ENCODE data around the gene TRIM72. TPM values are rescaled to one million over a fixed set of nuclear protein-coding genes. Genes with fewer than 3 reads are reported as not detected.
A peak's percentile ranks its signal among the peaks of the same experiment; 100 is the strongest.

Gene TRIM72
- total RNA-seq, 1 experiment from 2014 or later = 1.2 TPM

DNA sequence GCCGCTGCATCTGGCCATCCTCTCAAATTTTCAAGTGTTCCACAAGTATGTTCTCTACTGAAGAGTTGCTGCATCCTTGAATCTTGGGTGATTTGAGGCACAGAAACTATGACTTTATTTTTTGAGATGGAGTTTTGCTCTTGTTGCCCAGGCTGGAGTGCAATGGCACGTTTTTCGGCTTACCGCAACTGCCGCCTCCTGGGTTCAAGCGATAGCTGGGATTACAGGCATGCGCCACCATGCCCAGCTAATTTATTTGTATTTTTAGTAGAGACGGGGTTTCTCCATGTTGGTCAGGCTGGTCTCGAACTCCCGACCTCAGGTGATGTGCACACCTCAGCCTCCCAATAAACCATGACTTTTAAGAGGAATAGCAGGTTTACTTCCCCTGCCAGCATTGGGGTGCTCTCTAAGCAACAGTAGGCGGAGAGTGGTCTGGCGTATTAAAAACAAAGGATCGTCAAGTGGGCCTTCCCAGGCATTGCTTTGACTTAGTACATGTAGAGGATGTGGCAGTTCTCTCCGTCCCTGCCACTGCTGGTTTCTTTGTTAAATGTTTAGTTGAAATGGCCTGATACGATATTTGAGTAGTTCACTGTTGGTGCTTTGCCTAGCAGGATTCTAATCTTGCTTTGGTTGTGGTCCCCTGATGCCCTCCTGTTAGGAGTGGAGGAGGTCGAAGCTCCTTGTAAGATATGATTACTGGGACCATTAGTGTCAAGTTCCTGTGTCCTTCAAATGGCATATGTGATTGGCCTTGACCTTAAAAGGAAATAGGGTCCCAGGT, 20.9 kb upstream of the TRIM72 start:
- Mint-ChIP-seq H3K4me1 (no peaks in the 10 kb centered on the region; a peak in 1 of 4 replicates), H3K4me3 (no peak overlapping the region), H3K27ac (peak overlapping the region in 2 of 3 experiments; percentile 32 to 75; a peak in 2 of 7 replicates), H3K36me3 (ENCODE audit: insufficient read depth in 1 of 3, low read depth in 3 of 3) (peaks cover 72 to 91% (median 88%) of the 10 kb centered on the region in 3 experiments), H3K27me3 (ENCODE audit: low read depth) (no peaks in the 10 kb centered on the region), H3K9me3 (no peaks in the 10 kb centered on the region)
- Histone ChIP-seq H4K5ac (ENCODE audit: insufficient read length, low read depth, low read length) (no peak overlapping the region), H3T11ph (ENCODE audit: low read length) (no peak overlapping the region), H2BK12ac (ENCODE audit: insufficient read length, low read depth, low read length) (no peak overlapping the region), H3K9me3 (ENCODE audit: control insufficient read depth, low read depth, low read length) (no peaks in the 10 kb centered on the region), H3K56ac (ENCODE audit: insufficient read length, low read depth, low read length) (no peak overlapping the region), H2AK5ac (ENCODE audit: insufficient read length, low read length) (no peak overlapping the region), H4K20me1 (ENCODE audit: control insufficient read depth, insufficient read depth, insufficient read length) (no peaks in the 10 kb centered on the region), H2BK15ac (ENCODE audit: low read depth, low read length) (no peak overlapping the region), H3K27me3 (ENCODE audit: insufficient read depth, low read length) (no peaks in the 10 kb centered on the region), H3K23me2 (ENCODE audit: insufficient read length, low read depth, low read length, poor library complexity, severe bottlenecking) (no peaks in the 10 kb centered on the region), H2BK120ac (ENCODE audit: low read depth, low read length, poor library complexity, severe bottlenecking) (no peak overlapping the region), H3K4ac (ENCODE audit: low read depth, low read length) (no peak overlapping the region), H3K23ac (ENCODE audit: insufficient read length, low read depth, low read length) (no peak overlapping the region), H3K4me2 (ENCODE audit: insufficient read depth, insufficient read length, low read length) (no peak overlapping the region), H3K9ac (ENCODE audit: extremely low read depth, insufficient read length, low read length) (no peak overlapping the region), H4K91ac (ENCODE audit: insufficient read length, low read depth, low read length) (no peak overlapping the region), H3K79me2 (ENCODE audit: insufficient read depth, low read length) (0 out of 2 replicates have a peak, but pooled peaks cover 2% of the 10 kb centered on the region), H4K8ac (replicated peaks; ENCODE audit: insufficient read length, low read depth, low read length) (no peak overlapping the region), H3K27ac (ENCODE audit: insufficient read length, low read depth, low read length) (no peak overlapping the region), H2AFZ (ENCODE audit: low read length) (no peak overlapping the region), H2BK5ac (ENCODE audit: insufficient read length, low read length) (no peak overlapping the region), H2BK20ac (ENCODE audit: low read depth, low read length, poor library complexity, severe bottlenecking) (no peak overlapping the region), H3K4me1 (ENCODE audit: insufficient read depth, low read length) (no peaks in the 10 kb centered on the region), H3K14ac (ENCODE audit: insufficient read depth, low read length) (no peak overlapping the region), H3K79me1 (ENCODE audit: insufficient read depth, low read depth, low read length, poor library complexity, severe bottlenecking) (no peaks in the 10 kb centered on the region), H3K18ac (ENCODE audit: insufficient read length, low read depth, low read length) (no peak overlapping the region)
- no peak for DNase-seq
- TF ChIP-seq, protein P1, sequence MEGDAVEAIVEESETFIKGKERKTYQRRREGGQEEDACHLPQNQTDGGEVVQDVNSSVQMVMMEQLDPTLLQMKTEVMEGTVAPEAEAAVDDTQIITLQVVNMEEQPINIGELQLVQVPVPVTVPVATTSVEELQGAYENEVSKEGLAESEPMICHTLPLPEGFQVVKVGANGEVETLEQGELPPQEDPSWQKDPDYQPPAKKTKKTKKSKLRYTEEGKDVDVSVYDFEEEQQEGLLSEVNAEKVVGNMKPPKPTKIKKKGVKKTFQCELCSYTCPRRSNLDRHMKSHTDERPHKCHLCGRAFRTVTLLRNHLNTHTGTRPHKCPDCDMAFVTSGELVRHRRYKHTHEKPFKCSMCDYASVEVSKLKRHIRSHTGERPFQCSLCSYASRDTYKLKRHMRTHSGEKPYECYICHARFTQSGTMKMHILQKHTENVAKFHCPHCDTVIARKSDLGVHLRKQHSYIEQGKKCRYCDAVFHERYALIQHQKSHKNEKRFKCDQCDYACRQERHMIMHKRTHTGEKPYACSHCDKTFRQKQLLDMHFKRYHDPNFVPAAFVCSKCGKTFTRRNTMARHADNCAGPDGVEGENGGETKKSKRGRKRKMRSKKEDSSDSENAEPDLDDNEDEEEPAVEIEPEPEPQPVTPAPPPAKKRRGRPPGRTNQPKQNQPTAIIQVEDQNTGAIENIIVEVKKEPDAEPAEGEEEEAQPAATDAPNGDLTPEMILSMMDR (conservative IDR thresholded peaks at IDR 0.05) = no peak
- no CpG with 5 or more reads among the region's 16 CpGs for WGBS (ENCODE audit: extremely low coverage, insufficient read length, low lambda C conversion rate)
